Gastrocnemius medialis (tissue), 4 donors: ENCODE results near the gene CD27.

Source experiments
- POLR2A ChIP-seq, 2 donors: fragments of 450-650 bp; IDR thresholded peaks; one replicate each; pipeline ENCODE4 v1.6.1; 2017; ENCODE audit warnings: antibody characterized with exemption in 2 of 2, mild to moderate bottlenecking in 2 of 2, moderate library complexity in 2 of 2
- TF ChIP-seq, protein P1 (sequence below), 5 experiments: fragments of 450-650 bp in 3 of 5; fragments of 200-600 bp in 2 of 5; sonication (generic) in 2 of 5; IDR thresholded peaks in 4 of 5; conservative IDR thresholded peaks in 1 of 5; 1 replicate in 4 of 5; 2 replicates in 1 of 5; pipeline ENCODE4 v1.5.1; 2016 to 2019; ENCODE audit warnings: antibody characterized with exemption in 5 of 5, mild to moderate bottlenecking in 3 of 5, moderate library complexity in 3 of 5

DNA sequence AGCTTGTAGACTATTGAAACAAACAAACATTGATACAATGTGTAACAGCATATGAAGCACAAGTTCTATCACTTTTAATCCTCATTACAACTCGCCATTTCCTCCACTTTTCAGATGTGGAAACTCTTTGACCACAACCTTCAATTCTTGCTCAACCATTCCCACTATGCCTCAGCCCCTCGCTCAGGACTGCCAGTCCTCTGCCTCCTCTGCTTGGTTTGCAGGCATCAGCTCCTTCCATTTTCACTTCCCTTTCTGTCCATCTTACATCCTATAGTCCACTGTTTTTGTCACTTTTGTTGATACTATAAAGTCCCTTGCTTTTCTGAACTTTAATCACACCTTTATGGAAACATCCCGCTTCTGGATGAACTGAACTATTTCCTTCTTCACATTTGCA lies 28.2 kb upstream of the CD27 start:
- TF ChIP-seq, protein P1, sequence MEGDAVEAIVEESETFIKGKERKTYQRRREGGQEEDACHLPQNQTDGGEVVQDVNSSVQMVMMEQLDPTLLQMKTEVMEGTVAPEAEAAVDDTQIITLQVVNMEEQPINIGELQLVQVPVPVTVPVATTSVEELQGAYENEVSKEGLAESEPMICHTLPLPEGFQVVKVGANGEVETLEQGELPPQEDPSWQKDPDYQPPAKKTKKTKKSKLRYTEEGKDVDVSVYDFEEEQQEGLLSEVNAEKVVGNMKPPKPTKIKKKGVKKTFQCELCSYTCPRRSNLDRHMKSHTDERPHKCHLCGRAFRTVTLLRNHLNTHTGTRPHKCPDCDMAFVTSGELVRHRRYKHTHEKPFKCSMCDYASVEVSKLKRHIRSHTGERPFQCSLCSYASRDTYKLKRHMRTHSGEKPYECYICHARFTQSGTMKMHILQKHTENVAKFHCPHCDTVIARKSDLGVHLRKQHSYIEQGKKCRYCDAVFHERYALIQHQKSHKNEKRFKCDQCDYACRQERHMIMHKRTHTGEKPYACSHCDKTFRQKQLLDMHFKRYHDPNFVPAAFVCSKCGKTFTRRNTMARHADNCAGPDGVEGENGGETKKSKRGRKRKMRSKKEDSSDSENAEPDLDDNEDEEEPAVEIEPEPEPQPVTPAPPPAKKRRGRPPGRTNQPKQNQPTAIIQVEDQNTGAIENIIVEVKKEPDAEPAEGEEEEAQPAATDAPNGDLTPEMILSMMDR (IDR thresholded peaks at IDR 0.05 in 4 of 5, conservative IDR thresholded peaks at IDR 0.05 in 1 of 5), result no peak
- no peak for TF ChIP-seq POLR2A (IDR thresholded peaks at IDR 0.05)
